CD4-positive, alpha-beta T cell (primary cell): ENCODE measurements around the gene FEZF1. TPM values are rescaled to one million over a fixed set of nuclear protein-coding genes. Genes with fewer than 3 reads are reported as not detected.

Source experiments
- ATAC-seq: fragments of 200-7000 bp; cut with Tn5 transposase; one replicate; pipeline ENCODE4 v1.10.0; 2022; ENCODE audit warnings: mild to moderate bottlenecking; ENCODE audit not compliant: poor library complexity
- CTCF ChIA-PET: fragments of 350-600 bp; sonication (Branson Sonifier 250); formaldehyde crosslinking; loops from one replicate; lab custom pipeline; 2021; ENCODE audit warnings: antibody characterized with exemption, inconsistent platforms; lab: Charles Lee
- POLR2A ChIA-PET: fragments of 350-600 bp; sonication (Branson Sonifier 250); formaldehyde crosslinking; loops from one replicate; lab custom pipeline; 2021; ENCODE audit warnings: antibody characterized with exemption, inconsistent platforms; lab: Charles Lee
- DNase-seq, 14 experiments: peaks; one replicate each; pipeline ENCODE4 v3.0.0-alpha.2; 2013 to 2020; ENCODE audit warnings: mixed read lengths in 2 of 14
- H3K27ac ChIP-seq, 2 donors: one replicate each; pipeline versions ENCODE4 v1.5.1 to v1.7.0; 2013; ENCODE audit warnings: low read length in 2 of 2, low read depth in 1 of 2, mild to moderate bottlenecking in 1 of 2
- H3K27me3 ChIP-seq, 2 experiments: 1 replicate in 1 of 2; 2 replicates in 1 of 2; pipeline versions ENCODE4 v1.6.1 to v1.7.0; 2013; ENCODE audit warnings: low read length in 2 of 2, control low read depth in 1 of 2, mild to moderate bottlenecking in 1 of 2, moderate library complexity in 1 of 2; ENCODE audit not compliant: insufficient read depth in 2 of 2, control insufficient read depth in 1 of 2
- H3K36me3 ChIP-seq: one replicate; pipeline ENCODE4 v1.6.1; 2013; ENCODE audit warnings: low read length, control low read depth; ENCODE audit not compliant: insufficient read depth
- H3K4me1 ChIP-seq: one replicate; pipeline ENCODE4 v1.6.1; 2013; ENCODE audit warnings: low read length, control low read depth; ENCODE audit not compliant: insufficient read depth
- H3K4me3 ChIP-seq: one replicate; pipeline ENCODE4 v1.5.1; 2013; ENCODE audit warnings: mild to moderate bottlenecking, low read length, moderate library complexity
- H3K9me3 ChIP-seq, 2 experiments: 1 replicate in 1 of 2; 2 replicates in 1 of 2; pipeline versions ENCODE4 v1.6.1 to v1.7.0; 2013; ENCODE audit warnings: low read length in 2 of 2, mild to moderate bottlenecking in 2 of 2, control low read depth in 1 of 2, moderate library complexity in 1 of 2; ENCODE audit not compliant: control insufficient read depth in 1 of 2, insufficient read depth in 1 of 2
- H3K27ac Mint-ChIP-seq: one replicate; pipeline ENCODE4 v1.8.0; 2020; ENCODE audit warnings: mixed read lengths
- H3K27me3 Mint-ChIP-seq: one replicate; pipeline ENCODE4 v1.8.0; 2021; ENCODE audit warnings: mixed read lengths
- H3K36me3 Mint-ChIP-seq: one replicate; pipeline ENCODE4 v1.8.0; 2021; ENCODE audit warnings: low read depth, mixed read lengths
- H3K4me1 Mint-ChIP-seq: one replicate; pipeline ENCODE4 v1.8.0; 2021; ENCODE audit warnings: low read depth, mixed read lengths
- H3K4me3 Mint-ChIP-seq: one replicate; pipeline ENCODE4 v1.8.0; 2020; ENCODE audit warnings: mild to moderate bottlenecking, mixed read lengths
- H3K9me3 Mint-ChIP-seq: one replicate; pipeline ENCODE4 v1.8.0; 2020; ENCODE audit warnings: mixed read lengths
- intact Hi-C, 2 experiments: fragments of 100-400 bp; cut with DNase I in 1 of 2; cut with micrococcal nuclease in 1 of 2; formaldehyde crosslinking; loops; one replicate each; pipeline versions ENCODE4 v1.15.1 to v1.9.0; 2023 to 2025; cut with DNase I, micrococcal nuclease
- total RNA-seq, 174 experiments: library from RNA in 2 of 174; stranded (reverse) in 2 of 174; gene quantifications; one replicate each; pipeline ENCODE4 v1.2.3 and lab custom pipeline; 2021 to 2026
- TF ChIP-seq, protein P1 (sequence below): fragments of 200-600 bp; IDR thresholded peaks from one replicate; pipeline ENCODE4 v1.8.0; 2022; ENCODE audit warnings: antibody characterized with exemption, mild to moderate bottlenecking

Gene FEZF1
- total RNA-seq, 2 experiments from 2014 or later, result not detected

DNA sequence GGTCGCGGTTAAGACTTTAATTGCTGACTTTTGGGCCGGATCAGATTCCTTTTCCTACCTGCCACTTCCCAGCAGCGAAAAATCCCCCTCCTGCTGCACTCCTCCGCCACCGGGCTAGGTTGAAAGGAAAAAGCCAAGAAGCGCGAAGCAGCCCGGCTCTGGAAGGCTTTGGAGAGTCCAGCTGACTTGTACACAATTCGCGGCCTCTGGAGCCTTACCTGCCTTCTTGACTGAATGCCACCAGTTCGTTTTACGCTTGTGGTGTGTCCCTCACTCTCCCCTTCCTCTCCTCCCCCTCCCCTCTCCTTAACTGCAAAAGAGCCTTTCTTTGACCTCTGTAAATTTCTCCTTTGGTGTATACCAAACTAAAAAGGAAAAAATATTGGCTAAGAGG, 2.7 kb upstream of the FEZF1 start:
- H3K36me3 ChIP-seq, result no peaks in the 10 kb centered on the region
- Mint-ChIP-seq H3K27ac (no peak overlapping the region), H3K36me3 (no peaks in the 10 kb centered on the region)

DNA sequence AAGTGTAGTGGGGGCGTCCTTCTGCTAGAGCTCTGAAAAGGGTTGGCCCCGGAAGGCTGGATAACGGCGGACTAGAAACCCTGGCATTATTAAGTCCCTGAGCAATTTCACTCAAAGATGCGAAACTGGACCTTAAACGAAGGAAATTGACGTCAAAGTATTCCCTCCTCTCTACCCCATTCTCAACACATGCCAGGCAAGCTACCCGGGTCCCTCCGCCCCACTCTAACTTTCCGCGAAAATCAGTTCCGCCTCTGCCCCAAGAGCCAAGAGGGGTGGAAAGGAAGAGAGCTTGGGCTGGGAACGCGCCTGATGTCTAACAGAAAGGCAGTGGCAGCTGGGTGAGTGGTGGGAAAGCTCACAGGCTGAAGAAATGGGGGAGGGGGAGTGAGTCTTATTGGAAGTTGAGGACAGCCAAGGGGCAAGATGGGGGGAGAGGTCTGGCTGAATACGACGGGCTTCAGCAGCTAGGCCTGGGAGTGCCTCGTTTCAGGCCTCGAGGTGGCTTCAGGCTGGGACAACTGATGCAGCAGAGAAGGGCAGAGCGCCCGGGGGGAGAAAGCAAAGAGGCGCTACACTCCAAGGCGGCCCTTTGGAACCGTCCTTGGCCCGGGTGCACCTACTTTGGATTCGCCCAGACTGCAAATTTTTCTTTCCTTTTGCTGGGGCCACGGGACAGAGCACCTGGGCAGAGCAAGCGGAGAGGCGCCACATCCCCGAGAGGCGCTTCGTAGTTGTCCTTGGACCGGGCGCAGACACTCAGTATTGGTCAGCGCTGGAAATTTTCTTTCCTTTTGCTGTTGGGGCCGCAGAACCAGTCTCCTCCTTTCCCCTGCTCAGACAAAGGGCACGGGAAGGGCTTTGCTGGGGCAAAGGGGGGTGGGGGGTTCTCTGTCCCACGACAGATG, 2.0 kb upstream of the FEZF1 start:
- intact Hi-C loops, result no loop called here
- H3K27ac Mint-ChIP-seq, result no peak overlapping the region
- peaks cover 6% of the 10 kb centered on the region for H3K4me1 ChIP-seq
- H3K9me3 ChIP-seq, result peaks cover 5 to 58% of the 10 kb centered on the region in 2 experiments
- H3K27me3 ChIP-seq, result peaks cover 68 to 93% of the 10 kb centered on the region in 2 experiments
- H3K36me3 Mint-ChIP-seq, result no peaks in the 10 kb centered on the region
- DNase-seq (no peak), ATAC-seq (no peak)
- H3K9me3 Mint-ChIP-seq, result no peaks in the 10 kb centered on the region
- peaks cover 77% of the 10 kb centered on the region for H3K27me3 Mint-ChIP-seq
- no peak overlapping the region for H3K4me3 ChIP-seq
- CTCF ChIA-PET, result no interaction called here
- POLR2A ChIA-PET, result no interaction called here
- H3K27ac ChIP-seq, result no peak overlapping the region
- H3K4me1 Mint-ChIP-seq, result no peaks in the 10 kb centered on the region
- H3K36me3 ChIP-seq, result no peaks in the 10 kb centered on the region
- H3K4me3 Mint-ChIP-seq, result no peak overlapping the region
- TF ChIP-seq, protein P1, sequence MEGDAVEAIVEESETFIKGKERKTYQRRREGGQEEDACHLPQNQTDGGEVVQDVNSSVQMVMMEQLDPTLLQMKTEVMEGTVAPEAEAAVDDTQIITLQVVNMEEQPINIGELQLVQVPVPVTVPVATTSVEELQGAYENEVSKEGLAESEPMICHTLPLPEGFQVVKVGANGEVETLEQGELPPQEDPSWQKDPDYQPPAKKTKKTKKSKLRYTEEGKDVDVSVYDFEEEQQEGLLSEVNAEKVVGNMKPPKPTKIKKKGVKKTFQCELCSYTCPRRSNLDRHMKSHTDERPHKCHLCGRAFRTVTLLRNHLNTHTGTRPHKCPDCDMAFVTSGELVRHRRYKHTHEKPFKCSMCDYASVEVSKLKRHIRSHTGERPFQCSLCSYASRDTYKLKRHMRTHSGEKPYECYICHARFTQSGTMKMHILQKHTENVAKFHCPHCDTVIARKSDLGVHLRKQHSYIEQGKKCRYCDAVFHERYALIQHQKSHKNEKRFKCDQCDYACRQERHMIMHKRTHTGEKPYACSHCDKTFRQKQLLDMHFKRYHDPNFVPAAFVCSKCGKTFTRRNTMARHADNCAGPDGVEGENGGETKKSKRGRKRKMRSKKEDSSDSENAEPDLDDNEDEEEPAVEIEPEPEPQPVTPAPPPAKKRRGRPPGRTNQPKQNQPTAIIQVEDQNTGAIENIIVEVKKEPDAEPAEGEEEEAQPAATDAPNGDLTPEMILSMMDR, result no peak

More for the DNA sequence above, 2.7 kb upstream of the FEZF1 start:
- Histone ChIP-seq H3K4me3 (no peak overlapping the region), H3K27me3 (peaks cover 69 to 93% of the 10 kb centered on the region in 2 experiments), H3K4me1 (peaks cover 6% of the 10 kb centered on the region), H3K27ac (no peak overlapping the region), H3K9me3 (peaks cover 5 to 51% of the 10 kb centered on the region in 2 experiments)
- H3K4me3 Mint-ChIP-seq, result no peak overlapping the region
- no peaks in the 10 kb centered on the region for H3K9me3 Mint-ChIP-seq
- H3K4me1 Mint-ChIP-seq, result no peaks in the 10 kb centered on the region
- ATAC-seq (no peak), DNase-seq (no peak)
- peaks cover 76% of the 10 kb centered on the region for H3K27me3 Mint-ChIP-seq
- ChIA-PET CTCF (no interaction called here), POLR2A (no interaction called here)
- TF ChIP-seq, protein P1, result no peak
- intact Hi-C loops, result no loop called here

DNA sequence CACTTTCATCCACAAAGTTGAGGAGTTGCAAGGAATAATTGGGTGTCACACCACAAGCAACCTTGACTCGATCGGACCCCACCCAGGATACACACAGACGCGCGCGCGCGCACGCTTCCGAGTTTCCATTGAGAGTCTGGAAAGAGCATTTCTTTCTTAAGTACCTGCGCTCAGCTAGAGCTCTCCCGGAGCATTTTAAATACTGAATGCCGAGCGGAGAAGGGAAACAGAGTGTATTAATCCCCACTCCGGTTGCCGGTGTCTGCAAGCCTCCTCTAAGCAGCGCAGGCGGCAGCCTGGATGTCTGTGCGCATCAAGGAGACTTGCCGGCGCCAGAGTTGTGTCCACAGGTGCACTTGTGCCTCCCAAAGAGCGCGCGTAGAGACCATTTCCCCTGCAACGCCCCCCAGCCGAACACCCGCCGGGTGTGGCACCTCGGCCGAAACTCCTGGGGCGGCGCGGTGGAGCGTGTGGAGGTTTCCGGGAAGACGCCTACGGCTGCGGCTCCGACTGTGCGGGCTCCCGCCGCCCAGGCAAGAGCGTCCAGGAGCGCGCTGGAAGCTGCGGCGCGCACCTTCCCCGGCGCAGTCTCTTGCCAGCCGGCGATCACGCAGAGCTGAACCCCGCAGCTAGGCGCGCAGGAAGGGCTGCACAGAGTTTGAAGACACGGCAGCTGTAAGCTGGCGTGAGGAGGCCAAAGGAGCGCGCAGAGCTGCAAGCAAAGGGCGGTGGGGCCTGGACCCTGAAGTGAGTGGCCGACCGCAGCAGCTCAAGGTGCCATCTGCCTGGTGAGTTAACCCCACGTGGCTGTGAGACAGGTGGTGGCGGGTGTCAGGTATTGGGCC, 1.1 kb upstream of the FEZF1 start:
- ATAC-seq (no peak), DNase-seq (no peak)
- Mint-ChIP-seq H3K27ac (no peak overlapping the region), H3K4me1 (peaks cover 3% of the 10 kb centered on the region), H3K9me3 (no peaks in the 10 kb centered on the region), H3K4me3 (no peak overlapping the region), H3K36me3 (no peaks in the 10 kb centered on the region), H3K27me3 (peaks cover 77% of the 10 kb centered on the region)
- H3K36me3 ChIP-seq, result no peaks in the 10 kb centered on the region
- ChIA-PET CTCF (no interaction called here), POLR2A (no interaction called here)
- H3K9me3 ChIP-seq, result peaks cover 5 to 57% of the 10 kb centered on the region in 2 experiments
- no peak overlapping the region for H3K4me3 ChIP-seq
- TF ChIP-seq, protein P1, result no peak
- intact Hi-C loops, result no loop called here
- peaks cover 59 to 93% of the 10 kb centered on the region in 2 experiments for H3K27me3 ChIP-seq
- no peak overlapping the region for H3K27ac ChIP-seq
- H3K4me1 ChIP-seq, result peaks cover 5% of the 10 kb centered on the region
